ENCODE measurements around the gene FRAT1.

Gene FRAT1

DNA sequence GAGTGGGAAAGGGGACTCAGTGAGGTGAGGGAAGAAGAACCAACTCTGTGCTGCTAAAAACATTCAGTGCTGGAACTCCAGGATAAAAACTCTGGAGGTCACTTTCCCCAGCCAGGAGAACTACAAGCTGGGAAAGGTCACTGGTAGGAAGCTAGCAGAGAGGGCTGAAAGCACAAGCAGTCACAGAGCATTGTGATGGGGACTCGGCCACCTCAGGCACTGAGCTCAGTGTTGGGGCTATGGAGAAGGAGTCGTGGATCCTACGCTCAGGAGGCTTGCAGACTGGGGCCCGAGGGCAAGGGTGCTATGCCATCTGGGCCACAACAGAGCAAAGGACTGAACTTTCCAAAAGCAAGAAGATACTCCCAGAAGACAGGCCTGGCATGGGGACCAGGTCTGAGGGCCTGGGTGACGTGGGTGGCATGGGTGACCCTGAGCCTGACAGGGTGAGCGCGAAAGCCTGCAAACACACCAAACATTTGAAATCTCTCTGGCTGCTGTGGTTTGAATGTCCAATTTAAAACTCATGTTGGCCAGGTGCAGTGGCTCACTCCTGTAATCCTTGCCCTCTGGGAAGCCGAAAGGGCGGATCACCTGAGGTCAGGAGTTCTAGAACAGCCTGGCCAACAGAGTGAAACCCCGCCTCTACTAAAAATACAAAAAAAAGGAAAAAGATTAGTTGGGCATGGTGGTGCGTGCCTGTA lies 16.8 kb upstream of the FRAT1 start:
- Histone ChIP-seq H3K27me3 (ENCODE audit: insufficient read depth, low read length) (no peaks in the 10 kb centered on the region), H3K9me2 (ENCODE audit: low read depth, low read length) (no peaks in the 10 kb centered on the region), H2AFZ (ENCODE audit: low read length) (no peak overlapping the region), H3K79me2 (ENCODE audit: insufficient read depth, low read length) (no peaks in the 10 kb centered on the region), H4K20me1 (ENCODE audit: insufficient read depth, low read length) (no peaks in the 10 kb centered on the region), H3K4me2 (ENCODE audit: low read length) (no peak overlapping the region), H3K4me1 (ENCODE audit: insufficient read depth, low read length, severe bottlenecking) (no peaks in the 10 kb centered on the region), H3K9me3 (ENCODE audit: low read length) (no peaks in the 10 kb centered on the region), H3K27ac (ENCODE audit: low read depth, low read length, poor library complexity, severe bottlenecking) (no peak overlapping the region), H3K4me3 (ENCODE audit: low read depth, low read length, poor library complexity, severe bottlenecking) (no peak overlapping the region), H3F3A (ENCODE audit: insufficient read depth, low read length) (no peaks in the 10 kb centered on the region), H3K9ac (ENCODE audit: low read length) (no peak overlapping the region), H3K36me3 (ENCODE audit: insufficient read depth, low read length) (no peaks in the 10 kb centered on the region)
- TF ChIP-seq, protein P1, sequence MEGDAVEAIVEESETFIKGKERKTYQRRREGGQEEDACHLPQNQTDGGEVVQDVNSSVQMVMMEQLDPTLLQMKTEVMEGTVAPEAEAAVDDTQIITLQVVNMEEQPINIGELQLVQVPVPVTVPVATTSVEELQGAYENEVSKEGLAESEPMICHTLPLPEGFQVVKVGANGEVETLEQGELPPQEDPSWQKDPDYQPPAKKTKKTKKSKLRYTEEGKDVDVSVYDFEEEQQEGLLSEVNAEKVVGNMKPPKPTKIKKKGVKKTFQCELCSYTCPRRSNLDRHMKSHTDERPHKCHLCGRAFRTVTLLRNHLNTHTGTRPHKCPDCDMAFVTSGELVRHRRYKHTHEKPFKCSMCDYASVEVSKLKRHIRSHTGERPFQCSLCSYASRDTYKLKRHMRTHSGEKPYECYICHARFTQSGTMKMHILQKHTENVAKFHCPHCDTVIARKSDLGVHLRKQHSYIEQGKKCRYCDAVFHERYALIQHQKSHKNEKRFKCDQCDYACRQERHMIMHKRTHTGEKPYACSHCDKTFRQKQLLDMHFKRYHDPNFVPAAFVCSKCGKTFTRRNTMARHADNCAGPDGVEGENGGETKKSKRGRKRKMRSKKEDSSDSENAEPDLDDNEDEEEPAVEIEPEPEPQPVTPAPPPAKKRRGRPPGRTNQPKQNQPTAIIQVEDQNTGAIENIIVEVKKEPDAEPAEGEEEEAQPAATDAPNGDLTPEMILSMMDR (IDR thresholded peaks at IDR 0.05; ENCODE audit: low read length) = no peak
- TF ChIP-seq EZH2 (IDR thresholded peaks at IDR 0.05; ENCODE audit: borderline replicate concordance, low read length) = no peak

DNA sequence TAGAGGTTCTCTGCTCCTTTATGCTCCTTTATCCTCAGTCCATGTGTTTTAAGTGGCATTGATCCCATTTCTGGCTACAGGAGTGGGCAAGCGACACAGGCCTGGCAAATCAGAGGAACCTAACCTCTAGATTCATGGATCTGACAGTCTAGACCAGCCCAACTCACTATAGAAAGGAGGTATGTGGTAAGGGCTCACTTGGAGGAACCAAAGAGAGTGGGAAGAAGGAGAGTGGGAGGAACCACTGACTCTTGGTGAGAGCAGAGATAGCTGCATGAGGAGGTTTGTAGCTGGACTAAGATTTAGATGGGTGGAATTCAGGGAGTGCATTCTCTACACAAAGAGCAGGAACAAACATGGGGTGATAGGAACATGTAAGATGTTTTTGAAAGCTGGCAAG lies 11.6 kb upstream of the FRAT1 start:
- Histone ChIP-seq H4K20me1 (ENCODE audit: insufficient read depth, low read length) (no peaks in the 10 kb centered on the region), H3K9ac (ENCODE audit: low read length) (no peak overlapping the region), H3K27ac (ENCODE audit: low read depth, low read length, poor library complexity, severe bottlenecking) (no peak overlapping the region), H3K4me3 (ENCODE audit: low read depth, low read length, poor library complexity, severe bottlenecking) (no peak overlapping the region), H3K9me2 (ENCODE audit: low read depth, low read length) (no peaks in the 10 kb centered on the region), H3F3A (ENCODE audit: insufficient read depth, low read length) (no peaks in the 10 kb centered on the region), H3K4me1 (ENCODE audit: insufficient read depth, low read length, severe bottlenecking) (no peaks in the 10 kb centered on the region), H3K79me2 (ENCODE audit: insufficient read depth, low read length) (no peaks in the 10 kb centered on the region), H2AFZ (ENCODE audit: low read length) (no peak overlapping the region), H3K27me3 (ENCODE audit: insufficient read depth, low read length) (no peaks in the 10 kb centered on the region), H3K36me3 (ENCODE audit: insufficient read depth, low read length) (no peaks in the 10 kb centered on the region), H3K4me2 (ENCODE audit: low read length) (no peak overlapping the region), H3K9me3 (ENCODE audit: low read length) (no peaks in the 10 kb centered on the region)
- TF ChIP-seq, protein P1 (IDR thresholded peaks at IDR 0.05; ENCODE audit: low read length) = no peak
- TF ChIP-seq EZH2 (IDR thresholded peaks at IDR 0.05; ENCODE audit: borderline replicate concordance, low read length) = no peak

DNA sequence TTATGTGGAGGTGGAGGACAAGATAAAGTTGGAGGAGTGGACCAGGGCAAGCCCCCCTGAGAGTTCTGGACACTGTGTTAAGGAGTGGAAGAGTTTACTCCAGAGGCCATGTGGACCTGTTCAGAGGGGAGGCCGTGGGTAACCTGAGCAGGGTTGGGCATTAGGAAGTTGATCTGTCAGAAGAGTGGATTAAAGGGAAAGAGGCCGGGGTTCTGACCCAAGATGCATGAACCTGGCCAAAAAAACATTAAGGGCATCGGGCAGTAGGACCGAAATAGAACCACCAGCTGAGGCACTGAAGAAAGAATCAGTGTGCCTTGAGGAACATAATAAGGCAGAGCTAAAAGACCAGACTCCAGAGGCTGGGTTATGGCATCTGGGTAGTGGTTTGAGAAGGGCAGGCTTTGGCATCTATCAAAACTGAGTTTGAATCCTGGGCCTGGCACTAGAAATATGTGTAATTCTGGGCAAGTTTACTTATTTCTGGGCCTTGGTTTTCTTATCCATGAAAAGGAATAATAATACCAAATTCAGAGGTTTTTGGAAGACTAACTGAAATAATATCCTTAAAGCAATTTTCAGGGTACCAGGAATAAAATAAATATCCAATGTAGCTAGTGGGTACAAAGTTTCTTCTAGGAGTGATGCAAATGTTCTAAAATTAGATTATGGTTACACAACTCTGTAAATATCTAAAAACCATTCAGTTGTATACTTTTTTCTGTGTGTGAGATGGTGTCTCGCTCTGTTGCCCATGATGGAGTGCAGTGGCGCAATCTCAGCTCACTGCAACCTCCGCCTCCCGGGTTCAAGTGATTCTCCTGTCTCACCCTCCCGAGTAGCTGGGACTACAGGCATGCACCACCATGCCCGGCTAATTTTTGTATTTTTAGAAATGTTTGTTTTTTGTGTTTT lies 10.9 kb upstream of the FRAT1 start:
- Histone ChIP-seq H3K27ac (ENCODE audit: low read depth, low read length, poor library complexity, severe bottlenecking) (no peak overlapping the region), H3K27me3 (ENCODE audit: insufficient read depth, low read length) (no peaks in the 10 kb centered on the region), H3K4me3 (ENCODE audit: low read depth, low read length, poor library complexity, severe bottlenecking) (no peak overlapping the region), H3K36me3 (ENCODE audit: insufficient read depth, low read length) (no peaks in the 10 kb centered on the region), H3F3A (ENCODE audit: insufficient read depth, low read length) (no peaks in the 10 kb centered on the region), H3K79me2 (ENCODE audit: insufficient read depth, low read length) (no peaks in the 10 kb centered on the region), H3K9ac (ENCODE audit: low read length) (no peak overlapping the region), H3K4me2 (ENCODE audit: low read length) (no peak overlapping the region), H2AFZ (ENCODE audit: low read length) (no peak overlapping the region), H3K9me2 (ENCODE audit: low read depth, low read length) (no peaks in the 10 kb centered on the region), H4K20me1 (ENCODE audit: insufficient read depth, low read length) (no peaks in the 10 kb centered on the region), H3K4me1 (ENCODE audit: insufficient read depth, low read length, severe bottlenecking) (no peaks in the 10 kb centered on the region), H3K9me3 (ENCODE audit: low read length) (no peaks in the 10 kb centered on the region)
- TF ChIP-seq EZH2 (IDR thresholded peaks at IDR 0.05; ENCODE audit: borderline replicate concordance, low read length) = no peak
- TF ChIP-seq, protein P1 (IDR thresholded peaks at IDR 0.05; ENCODE audit: low read length) = no peak
